Activated T-cell treated with anti-CD3 and anti-CD28 coated beads for 1 hour (primary cell): ENCODE results near the gene CEP131.
"Not testable (repeated sequence)": the region's sequence is repeated elsewhere in the genome, so short reads cannot be mapped to it uniquely, and the experiment has no call there.

Source experiments
- DNase-seq: peaks from one replicate; pipeline ENCODE4 v3.0.0-alpha.2; 2020; ENCODE audit warnings: low read depth

The CEP131 gene

DNA sequence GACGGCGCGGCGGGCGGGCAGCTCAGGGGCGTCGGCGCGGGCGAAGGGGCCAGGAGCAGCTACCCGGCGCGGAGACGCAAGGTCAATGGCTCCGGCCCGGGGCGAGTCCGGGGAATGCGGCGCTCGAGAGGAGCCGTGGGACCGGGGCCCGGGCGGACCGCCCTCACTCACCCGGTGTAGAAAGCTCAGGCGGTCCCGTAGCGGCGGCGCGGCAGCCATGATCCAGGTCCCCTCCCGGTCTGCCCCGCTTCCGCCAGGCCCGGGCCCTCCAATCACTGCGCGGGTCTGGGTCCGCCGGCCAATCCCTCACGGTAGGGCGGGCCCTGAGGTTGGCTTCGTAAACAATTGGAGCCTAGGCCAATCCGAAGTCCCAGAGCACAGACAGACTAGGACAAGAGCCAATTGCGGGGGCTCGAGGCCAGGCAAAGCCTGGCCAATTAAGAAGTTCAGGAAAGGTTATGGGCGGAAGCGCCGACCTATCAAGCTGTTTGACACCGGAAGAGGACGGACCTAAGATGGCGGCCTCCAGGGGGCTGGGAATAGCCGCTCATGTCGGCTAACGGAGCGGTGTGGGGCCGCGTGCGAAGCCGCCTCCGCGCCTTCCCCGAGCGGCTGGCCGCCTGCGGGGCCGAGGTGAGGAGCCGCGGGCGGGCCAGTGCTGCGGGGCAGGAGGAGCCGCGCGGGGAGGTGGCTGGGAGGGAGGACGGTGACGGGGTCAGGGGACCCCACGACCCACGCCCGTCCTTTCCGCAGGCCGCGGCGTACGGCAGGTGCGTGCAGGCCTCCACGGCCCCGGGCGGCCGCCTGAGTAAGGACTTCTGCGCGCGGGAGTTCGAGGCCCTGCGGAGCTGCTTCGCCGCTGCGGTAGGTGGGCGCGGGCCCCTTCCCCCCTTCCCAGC lies 16.3 kb upstream of the CEP131 start, which contains the start of the genes NDUFAF8 and TEPSIN:
Gene NDUFAF8, plus strand, starts transcription at position 504 of the 899 bp plus-strand sequence. Its CDS starts 46 bp downstream, at position 550.
Gene TEPSIN, minus strand, starts transcription at position 241 of the 899 bp plus-strand sequence. Its CDS starts 22 bp downstream, at position 219.
- peak; percentile 90 for DNase-seq

DNA sequence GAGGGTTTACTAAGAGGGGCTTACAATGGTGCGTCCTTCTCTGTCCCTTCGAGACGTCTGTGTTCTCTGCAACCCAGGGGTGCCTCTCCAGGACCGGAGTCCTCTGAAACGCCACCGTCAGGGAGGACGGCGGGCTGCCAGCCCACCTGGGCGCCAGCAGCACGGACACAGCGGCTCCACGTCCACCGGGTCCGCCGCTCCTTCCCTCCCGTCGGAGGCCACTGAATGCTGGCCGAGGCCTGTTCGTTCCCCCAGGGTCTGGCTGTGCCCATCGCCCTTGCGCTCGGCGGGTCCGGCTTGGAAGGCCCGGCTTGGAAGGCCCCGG lies 15.7 kb upstream of the CEP131 start:
- no peak for DNase-seq

DNA sequence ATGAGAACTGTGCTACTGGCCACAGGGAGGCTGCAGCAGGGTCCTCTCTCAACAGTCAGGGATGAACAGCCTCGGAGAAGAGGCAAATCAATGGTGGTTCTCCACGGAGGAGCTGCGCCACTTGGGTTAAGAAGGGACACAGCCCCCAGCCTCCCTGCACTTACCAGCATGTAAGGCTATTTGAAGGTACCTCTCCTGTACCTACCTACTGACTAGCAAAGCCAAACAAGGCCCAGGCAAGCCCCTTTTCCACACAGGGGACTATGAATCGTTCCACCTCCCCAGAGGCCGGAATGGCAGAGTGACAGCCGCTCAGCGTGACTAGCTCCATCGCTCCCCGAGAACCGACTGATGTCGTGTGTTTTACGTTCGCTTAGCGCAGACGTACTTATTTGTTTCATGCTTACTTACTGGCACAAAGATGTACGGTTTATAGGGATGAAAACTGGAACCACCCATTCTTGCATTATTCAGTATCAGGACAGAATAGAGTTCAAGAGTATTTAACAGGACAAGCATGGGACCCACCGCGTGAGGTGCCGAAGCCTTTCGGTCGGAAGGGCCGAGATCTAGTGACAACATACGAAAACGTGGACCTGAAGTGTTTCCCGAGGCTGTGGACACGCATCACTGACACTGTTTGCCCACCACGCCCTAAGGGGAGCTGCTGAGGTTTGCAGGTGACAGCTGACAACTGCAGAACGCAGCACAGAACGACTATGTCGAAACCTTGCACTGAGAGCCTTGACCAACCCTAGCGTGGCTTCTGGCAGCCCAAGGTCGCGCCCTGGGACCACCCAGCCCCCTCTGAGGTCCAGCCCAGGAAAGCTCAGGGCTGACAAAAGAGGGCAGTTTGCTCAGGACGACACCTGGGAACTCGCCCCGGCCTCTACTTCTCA lies 15.1 kb upstream of the CEP131 start:
- no peak for DNase-seq

DNA sequence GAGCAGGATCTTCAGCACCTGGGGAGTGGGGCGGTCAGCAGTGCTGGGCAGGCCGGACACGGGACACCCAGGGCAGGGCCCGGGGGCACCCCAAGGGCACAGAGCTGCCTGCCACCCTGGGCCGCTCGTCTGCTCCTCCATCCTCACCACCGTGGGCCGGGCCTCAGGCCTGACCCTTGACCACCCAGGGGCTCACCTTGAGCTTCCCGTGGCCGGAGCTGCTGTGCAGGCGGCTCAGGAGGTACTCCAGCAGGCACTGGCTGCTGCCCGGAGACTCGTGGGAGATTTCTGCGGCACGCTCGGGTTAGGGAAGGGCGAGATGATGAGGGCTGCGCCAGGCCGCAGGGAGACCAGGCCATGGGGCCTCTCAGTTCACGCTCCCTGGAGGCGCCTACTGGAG lies 14.0 kb upstream of the CEP131 start:
- no peak for DNase-seq

DNA sequence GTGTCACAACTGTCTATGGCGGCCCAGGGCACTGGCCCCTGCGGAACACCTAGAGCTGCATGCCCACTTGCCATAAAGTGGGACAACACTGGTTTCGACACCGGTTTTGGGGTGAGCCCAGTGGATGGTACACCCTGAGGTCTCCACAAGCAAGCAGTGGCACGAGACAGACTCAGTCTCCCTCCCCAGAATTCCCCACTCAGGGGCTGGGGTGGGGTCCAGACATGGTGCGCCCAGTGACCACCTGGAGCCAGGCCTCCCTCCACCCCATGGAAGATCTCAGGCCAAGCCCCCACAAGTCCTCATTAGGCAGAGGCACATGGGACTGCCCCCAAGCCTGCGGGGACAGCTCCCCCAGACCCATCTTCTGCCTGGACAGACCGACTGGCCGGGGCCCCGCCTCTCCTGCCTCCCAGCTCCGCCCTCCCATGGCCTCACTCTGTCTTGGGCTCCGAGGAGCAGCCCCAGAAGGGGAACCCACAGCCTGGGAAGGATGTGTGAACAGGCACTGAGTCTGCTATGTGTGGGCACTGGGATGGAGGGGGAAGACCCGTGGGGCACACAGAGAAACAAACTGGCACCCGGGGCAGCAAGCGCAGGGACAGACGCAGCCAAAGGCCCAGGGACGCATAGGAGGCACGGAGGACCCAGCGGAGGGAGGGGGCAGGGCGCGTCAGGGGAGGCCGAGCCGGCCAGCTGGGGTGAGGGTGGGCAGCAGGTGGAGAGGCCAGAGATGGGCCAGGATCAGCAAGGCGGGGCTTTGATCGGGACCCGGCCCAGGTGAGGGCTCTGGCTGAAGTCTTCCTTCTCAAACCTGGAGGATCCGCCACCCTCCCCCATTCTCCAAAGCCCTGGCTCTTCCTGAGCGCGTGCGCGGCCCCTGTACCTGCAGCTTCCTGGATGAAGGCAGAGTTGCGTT lies 13.3 kb upstream of the CEP131 start:
- no peak for DNase-seq

DNA sequence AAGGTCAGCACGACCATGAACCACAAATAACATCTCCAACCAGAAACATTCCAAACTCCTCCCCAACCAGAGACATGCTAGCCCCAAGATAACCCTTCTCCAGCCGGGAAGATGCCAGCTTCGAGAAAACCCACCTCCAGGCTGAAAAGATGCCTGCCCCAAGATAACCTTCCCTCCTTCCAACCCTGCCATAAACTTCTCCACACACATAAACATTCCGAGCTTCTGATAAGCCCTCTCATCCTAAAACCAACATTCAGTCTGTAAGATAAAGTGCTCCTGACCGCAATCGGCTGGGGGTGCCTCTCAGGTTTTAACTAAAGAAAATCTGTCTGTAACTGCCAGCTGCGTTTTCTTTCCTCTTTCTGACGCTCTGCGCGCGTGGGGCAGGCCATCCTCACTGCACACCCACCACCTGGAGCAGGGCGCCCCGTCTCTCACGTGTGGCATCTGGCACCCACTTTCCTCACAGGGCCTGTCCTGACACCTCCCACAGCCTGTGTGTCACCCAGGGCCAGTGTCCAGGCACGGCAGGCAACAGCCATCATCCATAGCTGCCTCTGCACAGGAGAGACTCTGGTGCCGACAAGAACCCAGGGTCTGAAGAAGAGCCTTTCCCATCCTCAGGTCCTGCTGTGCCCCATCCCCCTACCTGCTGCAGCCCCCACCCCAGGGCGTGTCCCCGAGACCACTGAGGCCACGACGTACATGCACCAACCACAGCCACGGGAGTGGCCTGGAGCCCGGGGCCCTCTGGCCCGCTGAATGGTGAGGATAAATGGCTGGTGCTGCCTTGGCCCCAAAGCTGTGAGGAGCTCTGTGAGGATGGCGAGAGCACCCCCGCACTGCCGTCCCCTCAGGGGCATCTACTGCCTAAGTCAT lies 12.4 kb upstream of the CEP131 start:
- no peak for DNase-seq

DNA sequence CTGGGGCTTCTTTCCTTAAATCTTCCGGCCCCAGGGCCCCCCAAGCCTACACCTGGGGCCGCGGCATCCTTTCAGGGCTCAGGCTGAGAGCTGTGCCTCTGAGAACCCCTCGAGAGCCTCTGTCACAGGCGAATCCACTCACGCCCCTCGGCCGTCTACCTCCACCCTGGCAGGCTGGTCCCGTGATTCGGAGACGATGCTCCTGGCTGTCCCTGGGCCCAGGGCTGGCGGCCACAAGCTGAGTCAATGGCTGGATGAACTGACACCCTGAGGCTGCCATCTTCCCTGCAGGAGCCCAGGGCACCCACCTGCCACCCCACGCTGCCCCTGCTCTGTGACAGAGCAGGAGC lies 11.7 kb upstream of the CEP131 start:
- DNase-seq: no peak

DNA sequence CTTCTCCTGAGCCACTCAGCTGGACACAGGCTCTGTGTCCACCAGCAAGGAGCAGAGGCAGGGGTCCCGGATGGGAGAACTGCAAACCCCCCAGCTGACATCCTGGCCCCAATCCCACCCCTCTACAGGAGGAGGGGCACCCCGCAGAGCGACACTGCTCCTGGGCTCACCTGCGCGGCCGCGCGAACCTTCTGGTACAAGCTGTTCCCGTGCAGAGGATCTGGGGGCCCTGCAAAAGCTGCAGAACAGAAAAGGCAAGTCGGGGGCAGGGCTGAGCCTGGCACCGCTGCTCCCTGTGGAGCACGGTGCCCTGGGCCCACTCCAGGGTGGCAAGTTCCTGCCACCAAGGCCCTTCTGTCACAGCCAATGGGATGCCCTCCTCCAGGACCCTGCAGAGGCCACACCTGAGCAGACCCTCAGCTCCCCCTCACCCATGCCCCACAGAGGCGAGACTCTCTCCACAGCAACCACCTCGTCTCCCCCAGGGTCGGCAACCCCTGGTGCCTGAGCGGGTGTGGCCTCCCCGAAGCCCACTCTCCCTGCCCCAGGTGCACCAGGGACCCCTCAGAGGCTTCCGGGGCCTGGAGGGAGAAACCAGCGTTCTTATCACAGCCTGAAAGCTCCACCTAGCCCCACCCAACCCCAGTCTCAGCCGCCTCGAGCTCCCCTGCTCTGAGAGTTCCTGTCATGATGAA lies 11.2 kb upstream of the CEP131 start:
- DNase-seq: no peak

DNA sequence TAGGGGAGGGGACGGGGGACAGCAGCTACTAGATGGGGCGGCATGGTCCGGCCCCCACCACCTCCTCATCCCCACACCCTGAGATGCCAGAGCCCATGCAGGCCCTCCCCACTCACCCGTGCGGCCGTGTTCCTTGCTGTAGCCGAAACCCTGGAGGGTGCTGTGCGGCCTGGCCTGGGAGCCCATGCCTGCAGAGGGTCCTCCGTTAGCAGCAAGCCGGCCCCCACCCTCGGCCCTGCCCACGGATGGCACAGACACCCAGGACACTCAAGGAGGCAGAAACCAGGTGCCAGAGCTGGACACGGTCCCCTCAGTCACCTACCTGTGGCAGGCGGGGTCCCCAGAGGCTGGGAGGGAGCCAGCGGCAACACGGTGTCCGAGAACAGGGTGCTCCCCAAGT lies 10.6 kb upstream of the CEP131 start:
- DNase-seq: no peak

DNA sequence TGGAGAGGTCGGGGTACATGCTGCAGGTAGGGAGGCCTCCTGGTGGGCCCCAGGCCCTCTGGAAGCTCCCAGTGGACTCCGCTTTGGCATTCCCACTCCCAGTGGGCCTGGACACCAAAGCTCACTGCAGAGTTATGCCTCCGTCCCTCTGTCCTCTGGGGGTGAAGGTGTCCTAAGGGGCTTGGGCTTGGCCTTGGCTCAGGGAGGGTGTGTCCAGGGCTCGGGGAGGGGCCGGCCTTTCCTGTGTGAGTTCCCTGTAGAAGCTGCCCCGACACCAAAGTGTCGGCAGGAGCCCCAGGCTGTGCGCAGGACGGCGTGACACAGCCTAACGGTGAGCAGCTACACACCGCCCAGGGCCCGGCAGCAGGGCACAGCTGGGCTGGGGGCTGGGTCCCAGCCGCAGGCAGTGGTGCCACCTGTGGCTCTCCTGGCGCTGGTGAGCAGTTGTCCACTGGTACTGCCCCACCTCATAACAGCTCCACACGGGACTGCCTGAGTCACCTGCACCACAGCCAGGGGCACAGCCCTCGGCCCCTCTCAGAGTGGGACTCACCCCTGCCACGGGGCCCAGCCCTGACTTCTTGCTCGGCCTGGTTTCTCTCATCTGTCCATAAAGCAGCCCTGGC lies 10.0 kb upstream of the CEP131 start:
- no peak for DNase-seq

DNA sequence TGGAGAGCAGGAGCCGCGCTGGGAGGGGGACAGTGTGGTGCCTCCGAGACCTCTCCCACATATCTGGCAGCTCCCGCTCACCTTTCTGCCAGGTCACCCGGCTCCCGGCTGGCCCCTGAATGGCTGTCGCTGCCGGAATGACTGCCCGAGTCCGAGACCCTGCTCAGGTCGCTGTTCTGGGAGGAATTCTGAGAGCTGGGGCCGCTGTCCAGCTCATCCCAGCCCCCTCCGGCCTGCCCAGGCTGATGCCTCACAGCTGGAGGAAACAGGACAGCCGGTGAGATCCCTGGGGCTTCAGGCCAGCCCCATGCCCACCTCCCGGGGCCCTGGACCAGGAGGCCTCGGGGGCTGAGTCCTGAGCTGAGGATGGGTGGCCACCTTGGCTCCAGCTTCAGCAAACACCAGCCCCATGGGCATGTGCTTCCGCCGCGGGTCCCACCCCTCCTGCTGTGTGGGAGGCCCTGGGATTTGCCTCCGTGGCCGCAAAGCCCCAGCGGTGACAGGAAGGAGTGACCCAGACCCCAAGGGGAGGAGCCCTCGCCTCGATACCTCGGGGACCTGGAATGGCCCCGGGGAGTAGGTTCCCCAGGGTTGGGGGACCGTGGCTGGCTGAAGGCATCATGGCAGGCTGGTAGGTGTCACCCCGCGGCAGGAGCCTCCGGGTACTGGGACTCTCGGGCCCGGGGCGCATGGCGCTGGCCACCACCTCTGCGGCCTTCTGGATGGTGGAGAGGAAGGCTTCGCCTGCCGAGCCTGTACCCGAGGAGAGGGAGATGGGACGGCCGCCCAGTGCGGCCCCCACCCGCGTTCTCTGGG lies 9.2 kb upstream of the CEP131 start:
- DNase-seq: no peak

DNA sequence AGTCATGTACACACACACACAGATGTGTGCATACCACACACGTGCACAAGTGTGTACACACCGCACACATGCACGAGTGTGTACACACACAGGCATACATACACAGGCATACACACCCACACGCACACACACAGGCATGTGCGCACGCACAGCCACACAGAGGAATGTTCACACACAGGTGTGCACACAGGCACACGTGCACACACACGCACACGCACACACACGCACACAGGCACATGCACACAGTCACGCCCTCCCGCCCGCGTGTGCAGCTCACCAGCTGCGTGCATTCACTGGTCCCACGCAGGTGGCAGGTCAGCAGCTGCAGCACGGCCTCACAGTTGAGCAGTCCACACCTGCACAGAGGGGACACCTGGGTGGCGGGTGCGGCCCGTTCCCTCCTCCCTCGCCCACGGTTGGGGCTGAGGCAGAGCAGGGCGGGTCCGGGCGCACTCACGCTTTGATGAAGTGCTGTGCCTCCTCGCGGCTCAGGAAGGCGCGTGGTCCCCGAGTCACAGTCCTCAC lies 8.4 kb upstream of the CEP131 start:
- DNase-seq: no peak

DNA sequence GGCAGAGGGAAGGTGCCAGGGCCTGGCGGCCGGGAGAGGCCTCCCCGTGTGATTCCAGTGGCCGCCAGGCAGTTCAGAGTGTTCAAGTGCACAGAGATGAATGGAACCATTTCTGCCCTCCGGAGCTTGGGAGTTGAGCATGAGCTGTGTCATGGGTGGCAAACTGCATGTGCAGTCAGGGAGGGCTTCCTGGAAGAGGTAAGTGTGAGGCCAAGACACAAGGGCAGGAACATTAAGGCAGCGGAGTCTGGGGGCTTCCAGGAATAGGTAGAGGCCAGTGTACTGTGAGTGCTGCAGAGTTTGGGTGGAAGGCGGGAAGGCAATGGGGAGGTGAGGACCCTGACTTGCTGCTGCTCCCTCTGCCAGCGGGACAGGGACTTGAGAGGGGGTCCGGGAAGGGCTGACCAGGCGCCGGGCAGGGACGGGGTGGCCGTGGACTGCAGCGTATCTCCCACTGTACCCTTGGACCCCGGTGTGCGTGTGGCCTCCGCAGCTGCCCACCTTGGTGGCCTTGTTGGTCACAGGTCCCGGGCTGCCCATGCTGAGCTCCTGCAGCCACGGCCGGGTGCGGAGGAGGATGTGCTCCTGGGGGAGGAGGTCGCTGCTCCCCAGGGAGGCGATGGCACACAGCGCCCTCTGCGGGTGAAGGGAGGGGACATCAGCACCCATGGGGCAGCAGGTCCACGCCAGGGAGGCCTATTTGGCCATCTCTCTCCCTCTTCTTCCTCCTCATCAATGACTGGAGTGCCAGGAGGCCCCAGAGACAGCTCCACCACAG lies 7.5 kb upstream of the CEP131 start:
- no peak for DNase-seq

DNA sequence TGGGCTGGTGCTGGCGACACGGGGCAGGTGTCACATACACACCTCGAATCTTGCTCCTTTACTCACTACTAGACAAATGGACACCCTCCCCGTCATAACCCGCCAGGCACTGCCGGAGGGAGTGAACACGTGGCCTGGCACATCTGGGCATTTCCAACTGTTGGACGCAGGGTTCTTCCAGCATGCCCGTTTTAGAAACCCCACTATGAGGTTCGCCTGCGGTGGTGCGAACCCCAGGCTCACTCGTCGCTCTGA lies 6.8 kb upstream of the CEP131 start:
- DNase-seq: no peak

DNA sequence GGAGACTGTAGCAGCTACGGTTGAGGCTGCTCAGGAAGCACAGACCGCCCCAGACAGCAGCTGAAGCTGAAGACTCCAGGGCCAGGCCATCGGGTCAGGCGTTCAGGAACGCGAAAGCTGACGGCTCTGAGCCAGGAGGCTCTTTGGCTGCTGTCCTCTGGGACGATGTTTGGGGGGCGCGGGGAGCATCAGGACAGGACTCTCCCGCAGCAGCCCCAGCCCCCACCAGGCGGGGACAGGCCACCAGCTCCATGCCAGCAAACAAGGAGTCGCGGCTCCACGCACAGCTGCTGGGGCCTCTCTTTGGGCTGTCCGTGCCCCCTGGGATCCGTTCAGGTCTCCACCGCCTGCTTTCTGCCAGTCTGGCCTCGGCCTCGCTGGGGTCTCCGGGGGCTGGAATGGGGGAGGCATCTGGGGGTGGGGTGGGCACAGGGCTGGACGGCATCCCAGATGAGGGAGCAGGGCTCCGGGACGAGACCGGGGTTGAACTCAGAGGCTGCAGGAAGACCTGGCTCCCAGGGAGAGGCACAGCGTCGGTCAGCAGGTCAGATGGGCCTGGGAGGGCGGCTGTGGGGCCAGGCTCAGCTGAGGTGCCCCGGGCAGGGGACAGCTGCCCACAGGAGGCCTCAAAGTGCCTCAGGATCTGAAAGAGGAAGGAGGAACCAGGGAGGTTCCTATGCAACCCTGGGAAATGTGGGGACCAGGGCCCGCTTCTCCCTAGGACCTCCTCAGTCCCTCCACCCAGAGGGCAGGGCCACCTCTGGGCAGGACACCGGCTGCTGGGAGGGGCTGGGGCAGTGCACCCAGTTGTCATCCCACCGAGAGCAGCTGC lies 6.3 kb upstream of the CEP131 start:
- DNase-seq: no peak

DNA sequence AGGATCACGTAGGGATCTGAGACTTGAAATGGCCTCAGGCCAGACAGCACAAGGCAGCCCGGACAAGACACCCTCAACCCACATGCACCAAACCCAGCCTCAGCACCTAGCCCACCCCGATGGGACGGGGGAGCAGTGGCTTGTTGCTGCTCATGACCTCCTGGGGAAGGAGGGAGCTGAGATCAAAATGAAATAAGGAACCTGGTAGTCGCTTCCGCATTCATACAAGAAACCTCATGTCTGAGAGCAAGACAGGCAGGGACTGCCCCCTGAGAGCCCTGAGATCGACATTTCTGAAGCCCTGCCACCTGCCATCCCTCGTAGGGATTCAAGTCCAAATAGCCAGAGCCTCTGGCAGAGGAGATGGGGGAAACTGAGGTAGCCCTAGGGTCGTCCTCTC lies 5.7 kb upstream of the CEP131 start:
- DNase-seq: no peak

DNA sequence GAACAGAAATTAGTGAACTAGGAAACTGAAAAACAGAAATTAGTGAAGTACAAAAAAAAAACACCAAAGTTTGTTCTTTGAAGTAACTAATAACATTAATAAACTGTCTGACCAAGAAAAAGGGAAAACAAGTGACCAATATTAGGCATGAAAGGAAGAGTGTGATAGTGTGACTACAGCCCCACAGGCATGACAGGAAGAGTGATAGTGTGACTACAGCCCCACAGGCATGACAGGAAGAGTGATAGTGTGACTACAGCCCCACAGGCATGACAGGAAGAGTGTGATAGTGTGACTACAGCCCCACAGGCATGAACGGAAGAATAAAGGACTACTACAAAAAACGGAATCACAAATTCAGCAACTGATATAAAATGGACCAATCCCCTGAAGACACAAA lies 4.9 kb upstream of the CEP131 start:
- not testable (repeated sequence) for DNase-seq
